22Rv1 (cell line): Measurements from ENCODE around the gene DGCR2.

Source experiments
- ZFX ChIP-seq: fragments of 450-650 bp; IDR thresholded peaks from 2 replicates; pipeline ENCODE4 v1.6.1; 2017; ENCODE audit warnings: antibody characterized with exemption, borderline replicate concordance
- TF ChIP-seq, protein P1 (sequence below): fragments of 450-650 bp; IDR thresholded peaks from 2 replicates; pipeline ENCODE4 v1.5.1; 2017; ENCODE audit warnings: mild to moderate bottlenecking

DNA sequence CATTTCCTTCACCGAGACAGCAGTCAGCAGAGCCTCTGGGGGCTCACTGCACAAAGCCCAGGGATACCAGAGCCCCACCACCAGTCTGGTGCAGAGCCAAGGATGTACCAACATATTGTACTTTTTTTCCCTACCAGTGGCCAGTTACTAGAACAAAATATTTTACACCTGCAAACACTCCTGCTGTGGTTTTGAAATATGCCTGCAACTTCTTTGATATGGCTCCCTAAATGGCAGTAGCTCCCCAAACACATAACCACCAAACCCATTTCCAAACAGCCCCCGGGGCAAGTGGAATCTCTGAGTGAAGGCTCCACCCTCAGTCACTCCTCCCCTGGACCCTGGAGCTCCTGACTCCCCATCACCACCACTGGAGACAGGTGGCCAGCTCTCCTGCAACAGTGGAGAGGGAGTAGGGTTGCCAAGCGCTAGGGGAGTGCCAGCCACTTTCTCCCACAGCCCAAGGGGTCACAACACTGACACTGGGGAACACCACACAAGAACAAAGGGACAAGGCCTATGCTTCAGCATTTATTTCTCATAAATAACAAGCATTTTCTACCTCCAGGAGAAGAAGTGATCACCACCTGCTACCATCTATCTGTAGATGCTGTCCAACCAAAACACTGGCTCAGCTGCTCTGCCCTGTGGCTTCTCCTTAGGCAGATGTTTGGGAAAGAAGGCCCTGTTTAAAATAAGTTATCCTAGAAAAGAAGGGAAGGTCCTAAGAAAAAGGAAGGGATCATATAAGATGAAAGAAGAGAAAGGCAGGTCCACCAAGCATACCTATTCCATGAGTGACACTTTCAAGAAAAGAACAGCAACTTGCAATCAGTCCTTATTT lies 15.1 kb downstream of the DGCR2 start:
- TF ChIP-seq, protein P1, sequence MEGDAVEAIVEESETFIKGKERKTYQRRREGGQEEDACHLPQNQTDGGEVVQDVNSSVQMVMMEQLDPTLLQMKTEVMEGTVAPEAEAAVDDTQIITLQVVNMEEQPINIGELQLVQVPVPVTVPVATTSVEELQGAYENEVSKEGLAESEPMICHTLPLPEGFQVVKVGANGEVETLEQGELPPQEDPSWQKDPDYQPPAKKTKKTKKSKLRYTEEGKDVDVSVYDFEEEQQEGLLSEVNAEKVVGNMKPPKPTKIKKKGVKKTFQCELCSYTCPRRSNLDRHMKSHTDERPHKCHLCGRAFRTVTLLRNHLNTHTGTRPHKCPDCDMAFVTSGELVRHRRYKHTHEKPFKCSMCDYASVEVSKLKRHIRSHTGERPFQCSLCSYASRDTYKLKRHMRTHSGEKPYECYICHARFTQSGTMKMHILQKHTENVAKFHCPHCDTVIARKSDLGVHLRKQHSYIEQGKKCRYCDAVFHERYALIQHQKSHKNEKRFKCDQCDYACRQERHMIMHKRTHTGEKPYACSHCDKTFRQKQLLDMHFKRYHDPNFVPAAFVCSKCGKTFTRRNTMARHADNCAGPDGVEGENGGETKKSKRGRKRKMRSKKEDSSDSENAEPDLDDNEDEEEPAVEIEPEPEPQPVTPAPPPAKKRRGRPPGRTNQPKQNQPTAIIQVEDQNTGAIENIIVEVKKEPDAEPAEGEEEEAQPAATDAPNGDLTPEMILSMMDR: no peak
- no peak for TF ChIP-seq ZFX
